Gastrocnemius medialis (tissue), 4 donors: ENCODE data around the gene ANKH.

ENCODE experiments used
- CTCF ChIP-seq, 5 experiments: fragments of 450-650 bp in 3 of 5; fragments of 200-600 bp in 2 of 5; sonication (generic) in 2 of 5; IDR thresholded peaks in 4 of 5; conservative IDR thresholded peaks in 1 of 5; 1 replicate in 4 of 5; 2 replicates in 1 of 5; pipeline ENCODE4 v1.5.1; 2016 to 2019; ENCODE audit warnings: antibody characterized with exemption in 5 of 5, mild to moderate bottlenecking in 3 of 5, moderate library complexity in 3 of 5
- POLR2A ChIP-seq, 2 donors: fragments of 450-650 bp; IDR thresholded peaks; one replicate each; pipeline ENCODE4 v1.6.1; 2017; ENCODE audit warnings: antibody characterized with exemption in 2 of 2, mild to moderate bottlenecking in 2 of 2, moderate library complexity in 2 of 2

GRCh38 chr5:14879393-14879792 is 7.8 kb upstream of the ANKH start:
- TF ChIP-seq CTCF (IDR thresholded peaks at IDR 0.05 in 4 of 5, conservative IDR thresholded peaks at IDR 0.05 in 1 of 5) (no peak), POLR2A (IDR thresholded peaks at IDR 0.05) (no peak)
